Left lung (tissue), 10 donors: Measurements from ENCODE around the gene MED15. TPM values are rescaled to one million over a fixed set of nuclear protein-coding genes. Genes with fewer than 3 reads are reported as not detected.

Experiments
- ATAC-seq: fragments of 200-7000 bp; cut with Tn5 transposase; one replicate; pipeline ENCODE4 v1.9.1; 2020; ENCODE audit warnings: moderate library complexity
- DNase-seq, 4 donors: peaks; one replicate each; pipeline ENCODE4 v3.0.0-alpha.2; 2013 to 2020
- H3K27ac ChIP-seq, 2 donors: fragments of 200-600 bp; sonication (generic) in 1 of 2; one replicate each; pipeline versions ENCODE4 v1.5.0 to v1.8.0; 2020 to 2021
- H3K27me3 ChIP-seq, 2 donors: fragments of 200-600 bp; sonication (generic) in 1 of 2; one replicate each; pipeline versions ENCODE4 v1.5.0 to v1.8.0; 2020 to 2021
- H3K36me3 ChIP-seq, 2 donors: fragments of 200-600 bp; sonication (generic) in 1 of 2; one replicate each; pipeline versions ENCODE4 v1.5.0 to v1.8.0; 2020 to 2021
- H3K4me1 ChIP-seq, 2 donors: fragments of 200-600 bp; one replicate each; pipeline ENCODE4 v1.8.0; 2021
- H3K4me3 ChIP-seq, 2 donors: fragments of 200-600 bp; sonication (generic) in 1 of 2; one replicate each; pipeline versions ENCODE4 v1.5.0 to v1.8.0; 2020 to 2021; ENCODE audit warnings: mild to moderate bottlenecking in 1 of 2
- H3K9me3 ChIP-seq, 2 donors: fragments of 200-600 bp; sonication (generic) in 1 of 2; one replicate each; pipeline versions ENCODE4 v1.5.0 to v1.8.0; 2020 to 2021
- CTCF ChIP-seq, 2 donors: fragments of 200-600 bp; sonication (generic) in 1 of 2; IDR thresholded peaks; one replicate each; pipeline versions ENCODE4 v1.5.0 to v1.8.0; 2021; ENCODE audit warnings: antibody characterized with exemption in 2 of 2
- intact Hi-C, 2 donors: fragments of 100-400 bp; cut with DNase I; formaldehyde crosslinking; loops; one replicate each; pipeline versions ENCODE4 v1.11.2 to v1.14.2; 2022
- polyA plus RNA-seq, 6 donors: library from polyadenylated mRNA; unstranded; fragments of 120-200 nt; gene quantifications; one replicate each; pipeline ENCODE4 v1.2.1, GENCODE V29; 2013; ENCODE audit not compliant: insufficient read length in 6 of 6
- total RNA-seq, 2 donors: library from RNA; stranded (reverse); fragmentation: NEBNext Ultra II Directional; extraction: Animal tissue kit (Norgen Biotek cat#: 25700); gene quantifications; one replicate each; pipeline ENCODE4 v1.2.1, GENCODE V29; 2021
- donor health status: DM: no; HTN: yes; CAD: no.
- donor health status: DM: no; HTN: no; CAD: no.

MED15 gene
- total and polyA plus RNA-seq, 8 donors, result 47.2 to 121 (median 56.3) TPM

- peaks cover 0 to 90% of the 10 kb centered on the region in 2 donors for H3K36me3 ChIP-seq
These were observed 47.4 kb downstream of the MED15 start for GRCh38 chr22:20554824-20555223.

GRCh38 chr22:20558534-20558933 is 51.1 kb downstream of the MED15 start:
- intact Hi-C loops, result no loop called here
- Histone ChIP-seq H3K4me3 (no peak overlapping the region), H3K9me3 (no peaks in the 10 kb centered on the region), H3K27ac (no peak overlapping the region), H3K36me3 (peaks cover 0 to 92% of the 10 kb centered on the region in 2 donors), H3K4me1 (peaks cover 0 to 31% of the 10 kb centered on the region in 2 donors), H3K27me3 (no peaks in the 10 kb centered on the region)
- no peak for TF ChIP-seq CTCF (IDR thresholded peaks at IDR 0.05)
- ATAC-seq (no peak), DNase-seq (no peak)

More at GRCh38 chr22:20554824-20555223, 47.4 kb downstream of the MED15 start:
- Histone ChIP-seq H3K4me3 (no peak overlapping the region), H3K4me1 (peaks cover 32 to 68% of the 10 kb centered on the region in 2 donors), H3K9me3 (no peaks in the 10 kb centered on the region), H3K27me3 (no peaks in the 10 kb centered on the region), H3K27ac (no peak overlapping the region)
- TF ChIP-seq CTCF (IDR thresholded peaks at IDR 0.05), result no peak
- intact Hi-C loops, result no loop called here
- DNase-seq (no peak), ATAC-seq (no peak)

GRCh38 chr22:20559174-20559760 is 51.9 kb downstream of the MED15 start:
- TF ChIP-seq CTCF (IDR thresholded peaks at IDR 0.05), result no peak
- Histone ChIP-seq H3K27ac (no peak overlapping the region), H3K4me1 (peaks cover 0 to 27% of the 10 kb centered on the region in 2 donors), H3K9me3 (no peaks in the 10 kb centered on the region), H3K36me3 (peaks cover 0 to 86% of the 10 kb centered on the region in 2 donors), H3K4me3 (no peak overlapping the region), H3K27me3 (no peaks in the 10 kb centered on the region)
- intact Hi-C loops, result no loop called here
- DNase-seq (no peak), ATAC-seq (no peak)

- intact Hi-C loops, result no loop called here
- TF ChIP-seq CTCF (IDR thresholded peaks at IDR 0.05), result no peak
- H3K4me3 ChIP-seq, result no peak overlapping the region
- H3K27me3 ChIP-seq, result no peaks in the 10 kb centered on the region
- no peaks in the 10 kb centered on the region for H3K9me3 ChIP-seq
- ATAC-seq, result no peak
- DNase-seq, result no peak
- peaks cover 0 to 23% of the 10 kb centered on the region in 2 donors for H3K4me1 ChIP-seq
- H3K36me3 ChIP-seq, result peaks cover 0 to 86% of the 10 kb centered on the region in 2 donors
- no peak overlapping the region for H3K27ac ChIP-seq
These were observed 53.3 kb downstream of the MED15 start for GRCh38 chr22:20560716-20561115.

- intact Hi-C loops, result no loop called here
- DNase-seq (no peak), ATAC-seq (no peak)
- Histone ChIP-seq H3K27ac (no peak overlapping the region), H3K4me1 (peaks cover 5 to 19% of the 10 kb centered on the region in 2 donors), H3K4me3 (no peak overlapping the region), H3K27me3 (no peaks in the 10 kb centered on the region), H3K9me3 (no peaks in the 10 kb centered on the region), H3K36me3 (peaks cover 0 to 86% of the 10 kb centered on the region in 2 donors)
- no peak for TF ChIP-seq CTCF (IDR thresholded peaks at IDR 0.05)
These were observed 54.5 kb downstream of the MED15 start for GRCh38 chr22:20561882-20562281.
